H9 (cell line): ENCODE results near the gene BPIFA1. TPM values are rescaled to one million over a fixed set of nuclear protein-coding genes. Genes with fewer than 3 reads are reported as not detected.

Experiments
- DNase-seq: peaks from one replicate; pipeline ENCODE4 v3.0.0-alpha.2; 2017
- H2AFZ ChIP-seq: one replicate; pipeline ENCODE4 v1.6.1; 2013; ENCODE audit warnings: mild to moderate bottlenecking, low read length, control low read depth, moderate library complexity
- H2AK5ac ChIP-seq: 2 replicates; pipeline ENCODE4 v1.6.1; 2013; ENCODE audit warnings: low read length, control low read depth, mixed read lengths; ENCODE audit not compliant: insufficient read length
- H2BK120ac ChIP-seq: one replicate; pipeline ENCODE4 v1.6.1; 2013; ENCODE audit warnings: low read depth, mild to moderate bottlenecking, low read length, control low read depth, inconsistent platforms; ENCODE audit not compliant: poor library complexity, severe bottlenecking
- H2BK12ac ChIP-seq: 2 replicates; pipeline ENCODE4 v1.6.1; 2013; ENCODE audit warnings: low read length, control low read depth, mixed read lengths, low read depth; ENCODE audit not compliant: insufficient read length
- H2BK15ac ChIP-seq: 2 replicates; pipeline ENCODE4 v1.6.1; 2013; ENCODE audit warnings: low read depth, low read length, control low read depth
- H2BK20ac ChIP-seq: one replicate; pipeline ENCODE4 v1.6.1; 2013; ENCODE audit warnings: low read depth, mild to moderate bottlenecking, low read length, control low read depth, inconsistent platforms; ENCODE audit not compliant: poor library complexity, severe bottlenecking
- H2BK5ac ChIP-seq: 2 replicates; pipeline ENCODE4 v1.6.1; 2013; ENCODE audit warnings: low read length, control low read depth, mixed read lengths; ENCODE audit not compliant: insufficient read length
- H3K14ac ChIP-seq: 2 replicates; pipeline ENCODE4 v1.6.1; 2013; ENCODE audit warnings: low read length, control low read depth; ENCODE audit not compliant: insufficient read depth
- H3K18ac ChIP-seq: 2 replicates; pipeline ENCODE4 v1.6.1; 2013; ENCODE audit warnings: low read depth, mild to moderate bottlenecking, mixed read lengths, low read length, control low read depth; ENCODE audit not compliant: insufficient read length
- H3K23ac ChIP-seq: 2 replicates; pipeline ENCODE4 v1.6.1; 2013; ENCODE audit warnings: low read length, control low read depth, mixed read lengths, low read depth; ENCODE audit not compliant: insufficient read length
- H3K23me2 ChIP-seq: 2 replicates; pipeline ENCODE4 v1.6.1; 2013; ENCODE audit warnings: low read depth, mild to moderate bottlenecking, mixed read lengths, low read length, control low read depth; ENCODE audit not compliant: insufficient read length, poor library complexity, severe bottlenecking
- H3K27ac ChIP-seq: 2 replicates; pipeline ENCODE4 v1.5.1; 2013; ENCODE audit warnings: low read length, control low read depth, mixed read lengths, low read depth; ENCODE audit not compliant: insufficient read length
- H3K27me3 ChIP-seq: 2 replicates; pipeline ENCODE4 v1.6.1; 2013; ENCODE audit warnings: low read length, control low read depth, inconsistent platforms; ENCODE audit not compliant: insufficient read depth
- H3K4ac ChIP-seq: 2 replicates; pipeline ENCODE4 v1.6.1; 2013; ENCODE audit warnings: low read depth, mild to moderate bottlenecking, control low read depth, inconsistent platforms, low read length, moderate library complexity
- H3K4me1 ChIP-seq: 2 replicates; pipeline ENCODE4 v1.6.1; 2013; ENCODE audit warnings: low read length, control low read depth, inconsistent platforms; ENCODE audit not compliant: insufficient read depth
- H3K4me2 ChIP-seq: 2 replicates; pipeline ENCODE4 v1.6.1; 2013; ENCODE audit warnings: low read length, control low read depth, mixed read lengths; ENCODE audit not compliant: insufficient read length, insufficient read depth
- H3K56ac ChIP-seq: 2 replicates; pipeline ENCODE4 v1.6.1; 2013; ENCODE audit warnings: low read depth, mild to moderate bottlenecking, mixed read lengths, low read length, control low read depth; ENCODE audit not compliant: insufficient read length
- H3K79me1 ChIP-seq: 2 replicates; pipeline ENCODE4 v1.6.1; 2013; ENCODE audit warnings: low read depth, mild to moderate bottlenecking, moderate library complexity, low read length, control low read depth, inconsistent platforms; ENCODE audit not compliant: insufficient read depth, poor library complexity, severe bottlenecking
- H3K79me2 ChIP-seq: 2 replicates; pipeline ENCODE4 v1.6.1; 2013; ENCODE audit warnings: low read length, control low read depth, inconsistent platforms; ENCODE audit not compliant: insufficient read depth
- H3K9ac ChIP-seq: 2 replicates; pipeline ENCODE4 v1.6.1; 2013; ENCODE audit warnings: low read length, control low read depth, mixed read lengths; ENCODE audit not compliant: insufficient read length; ENCODE audit errors: extremely low read depth
- H3K9me3 ChIP-seq: one replicate; pipeline ENCODE4 v1.6.1; 2013; ENCODE audit warnings: low read depth, low read length, inconsistent platforms; ENCODE audit not compliant: control insufficient read depth
- H3T11ph ChIP-seq: one replicate; pipeline ENCODE4 v1.6.1; 2013; ENCODE audit warnings: mild to moderate bottlenecking, low read length, control low read depth, inconsistent platforms
- H4K20me1 ChIP-seq: one replicate; pipeline ENCODE4 v1.6.1; 2013; ENCODE audit not compliant: control insufficient read depth, insufficient read length, insufficient read depth
- H4K5ac ChIP-seq: 2 replicates; pipeline ENCODE4 v1.6.1; 2013; ENCODE audit warnings: low read depth, mild to moderate bottlenecking, mixed read lengths, low read length, control low read depth; ENCODE audit not compliant: insufficient read length
- H4K8ac ChIP-seq: replicated peaks from 2 replicates; pipeline ENCODE4 v1.6.1; 2013; ENCODE audit warnings: low read length, control low read depth, mixed read lengths, low read depth; ENCODE audit not compliant: insufficient read length
- H4K91ac ChIP-seq: 2 replicates; pipeline ENCODE4 v1.6.1; 2013; ENCODE audit warnings: low read depth, mild to moderate bottlenecking, moderate library complexity, mixed read lengths, low read length, control low read depth; ENCODE audit not compliant: insufficient read length
- H3K27ac Mint-ChIP-seq, 3 experiments: 2 replicates in 2 of 3; 3 replicates in 1 of 3; pipeline ENCODE4 v1.8.0; 2020 to 2021; ENCODE audit warnings: mixed read lengths in 3 of 3, mild to moderate bottlenecking in 1 of 3, moderate library complexity in 1 of 3
- H3K27me3 Mint-ChIP-seq: 2 replicates; pipeline ENCODE4 v1.8.0; 2021; ENCODE audit warnings: low read depth, mild to moderate bottlenecking, moderate library complexity, mixed read lengths
- H3K36me3 Mint-ChIP-seq, 3 experiments: 2 replicates in 2 of 3; 3 replicates in 1 of 3; pipeline ENCODE4 v1.8.0; 2020 to 2021; ENCODE audit warnings: low read depth in 3 of 3, mixed read lengths in 3 of 3; ENCODE audit not compliant: insufficient read depth in 1 of 3
- H3K4me1 Mint-ChIP-seq, 2 experiments: 2 replicates each; pipeline ENCODE4 v1.8.0; 2020; ENCODE audit warnings: mixed read lengths in 2 of 2
- H3K4me3 Mint-ChIP-seq, 2 experiments: 2 replicates in 1 of 2; 3 replicates in 1 of 2; pipeline ENCODE4 v1.8.0; 2020 to 2021; ENCODE audit warnings: mild to moderate bottlenecking in 2 of 2, mixed read lengths in 2 of 2, moderate library complexity in 1 of 2
- H3K9me3 Mint-ChIP-seq, 2 experiments: 2 replicates in 1 of 2; 3 replicates in 1 of 2; pipeline ENCODE4 v1.8.0; 2020; ENCODE audit warnings: mild to moderate bottlenecking in 2 of 2, mixed read lengths in 2 of 2, moderate library complexity in 1 of 2
- CTCF ChIP-seq: fragments of 200-600 bp; sonication (generic); conservative IDR thresholded peaks from 3 replicates; pipeline ENCODE4 v1.8.0; 2021; ENCODE audit warnings: antibody characterized with exemption, mild to moderate bottlenecking
- WGBS: extraction: QIAGEN DNeasy Blood & Tissue Kit; methylation state at CpG from one replicate; pipeline ENCODE4 v1.1.7; 2013; ENCODE audit warnings: missing lambda C conversion rate, low lambda C conversion rate, mixed read lengths; ENCODE audit not compliant: insufficient read length; ENCODE audit errors: extremely low coverage; 5-methylcytosine and 5-hydroxymethylcytosine counted together
- total RNA-seq: library from RNA; stranded (reverse); gene quantifications from 2 replicates; pipeline ENCODE4 v1.2.1, GENCODE V29; 2021

BPIFA1 gene
- total RNA-seq, 1 experiment from 2014 or later = not detected

- Histone ChIP-seq H3K79me2 (no peaks in the 10 kb centered on the region), H3K56ac (no peak overlapping the region), H3K9me3 (no peaks in the 10 kb centered on the region), H2AFZ (no peak overlapping the region), H4K8ac (no peak overlapping the region), H3K23ac (no peak overlapping the region), H4K5ac (no peak overlapping the region), H3K14ac (no peak overlapping the region), H2BK12ac (no peak overlapping the region), H4K91ac (no peak overlapping the region), H2BK20ac (no peak overlapping the region), H3K23me2 (no peaks in the 10 kb centered on the region), H2BK15ac (no peak overlapping the region), H3K4ac (no peak overlapping the region), H2BK120ac (no peak overlapping the region), H3K27ac (no peak overlapping the region), H2AK5ac (no peak overlapping the region), H3K4me1 (no peaks in the 10 kb centered on the region), H4K20me1 (no peaks in the 10 kb centered on the region), H3K79me1 (no peaks in the 10 kb centered on the region), H3T11ph (no peak overlapping the region), H2BK5ac (no peak overlapping the region), H3K18ac (no peak overlapping the region), H3K4me2 (no peak overlapping the region), H3K27me3 (no peaks in the 10 kb centered on the region), H3K9ac (no peak overlapping the region)
- peak; percentile 86 for DNase-seq
- WGBS = no CpG with 5 or more reads among the region's 7 CpGs
- H3K4me3 Mint-ChIP-seq = no peak overlapping the region
- peaks cover 0 to 3% of the 10 kb centered on the region in 2 experiments; a peak in 1 of 4 replicates for H3K4me1 Mint-ChIP-seq
- no peaks in the 10 kb centered on the region for H3K36me3 Mint-ChIP-seq
- H3K27me3 Mint-ChIP-seq = peaks cover 31% of the 10 kb centered on the region
- H3K27ac Mint-ChIP-seq = no peak overlapping the region
- no peaks in the 10 kb centered on the region for H3K9me3 Mint-ChIP-seq
- TF ChIP-seq CTCF = peak; percentile 100
These were observed 56.1 kb downstream of the BPIFA1 start for GRCh38 chr20:33291830-33292355.

Other genes starting within 250 kb of the BPIFA1 start
- not detected in 2 replicates for gene SUN5, start 231.6 kb upstream of the BPIFA1 start, total RNA-seq
- gene BPIFB2, start 228.3 kb upstream of the BPIFA1 start, total RNA-seq = not detected in 2 replicates
- not detected in 2 replicates for gene BPIFB6, start 204.3 kb upstream of the BPIFA1 start, total RNA-seq
- not detected in 2 replicates for gene BPIFB3, start 182.1 kb upstream of the BPIFA1 start, total RNA-seq
- gene BPIFB4, start 156.4 kb upstream of the BPIFA1 start, total RNA-seq = not detected in 2 replicates
- gene BPIFA2, start 67.8 kb upstream of the BPIFA1 start, total RNA-seq = not detected in 2 replicates
- not detected in 2 replicates for gene BPIFA3, start 18.6 kb upstream of the BPIFA1 start, total RNA-seq
- gene BPIFB1, start 47.2 kb downstream of the BPIFA1 start, total RNA-seq = not detected in 2 replicates
- 66.4 and 69.2 TPM in 2 replicates for gene CDK5RAP1, start 165.5 kb downstream of the BPIFA1 start, total RNA-seq
- gene SNTA1, start 207.8 kb downstream of the BPIFA1 start, total RNA-seq = 9.9 and 10.2 TPM in 2 replicates